Measurements from ENCODE around the gene GTPBP8. TPM values are rescaled to one million over a fixed set of nuclear protein-coding genes. Genes with fewer than 3 reads are reported as not detected.

GTPBP8 gene
- total RNA-seq, 1 experiment from 2014 or later: 29.8 TPM

- no peak overlapping the region for H2BK15ac ChIP-seq (ENCODE audit: low read depth, low read length)
- no peak overlapping the region for H2AK5ac ChIP-seq (ENCODE audit: insufficient read length, low read length)
- no peak overlapping the region for H3K18ac ChIP-seq (ENCODE audit: insufficient read length, low read depth, low read length)
- no peak overlapping the region for H3K9ac ChIP-seq (ENCODE audit: extremely low read depth, insufficient read length, low read length)
- Mint-ChIP-seq H3K9me3 (peaks cover 9 to 16% of the 10 kb centered on the region in 2 experiments; a peak in 4 of 5 replicates), H3K27ac (no peak overlapping the region; a peak in 1 of 7 replicates), H3K4me1 (peaks cover 2 to 6% of the 10 kb centered on the region in 2 experiments; a peak in 2 of 4 replicates), H3K27me3 (ENCODE audit: low read depth) (no peaks in the 10 kb centered on the region; the same call in 1 of the 2 replicates), H3K36me3 (ENCODE audit: insufficient read depth in 1 of 3, low read depth in 3 of 3) (peaks cover 0 to 4% (median 3%) of the 10 kb centered on the region in 3 experiments; a peak in 3 of 7 replicates), H3K4me3 (no peak overlapping the region)
- H3K27ac ChIP-seq (ENCODE audit: insufficient read length, low read depth, low read length): no peak overlapping the region
- H3K56ac ChIP-seq (ENCODE audit: insufficient read length, low read depth, low read length): no peak overlapping the region
- no peaks in the 10 kb centered on the region for H3K79me2 ChIP-seq (ENCODE audit: insufficient read depth, low read length)
- H3T11ph ChIP-seq (ENCODE audit: low read length): no peak overlapping the region
- H3K14ac ChIP-seq (ENCODE audit: insufficient read depth, low read length): no peak overlapping the region
- TF ChIP-seq, protein P1, sequence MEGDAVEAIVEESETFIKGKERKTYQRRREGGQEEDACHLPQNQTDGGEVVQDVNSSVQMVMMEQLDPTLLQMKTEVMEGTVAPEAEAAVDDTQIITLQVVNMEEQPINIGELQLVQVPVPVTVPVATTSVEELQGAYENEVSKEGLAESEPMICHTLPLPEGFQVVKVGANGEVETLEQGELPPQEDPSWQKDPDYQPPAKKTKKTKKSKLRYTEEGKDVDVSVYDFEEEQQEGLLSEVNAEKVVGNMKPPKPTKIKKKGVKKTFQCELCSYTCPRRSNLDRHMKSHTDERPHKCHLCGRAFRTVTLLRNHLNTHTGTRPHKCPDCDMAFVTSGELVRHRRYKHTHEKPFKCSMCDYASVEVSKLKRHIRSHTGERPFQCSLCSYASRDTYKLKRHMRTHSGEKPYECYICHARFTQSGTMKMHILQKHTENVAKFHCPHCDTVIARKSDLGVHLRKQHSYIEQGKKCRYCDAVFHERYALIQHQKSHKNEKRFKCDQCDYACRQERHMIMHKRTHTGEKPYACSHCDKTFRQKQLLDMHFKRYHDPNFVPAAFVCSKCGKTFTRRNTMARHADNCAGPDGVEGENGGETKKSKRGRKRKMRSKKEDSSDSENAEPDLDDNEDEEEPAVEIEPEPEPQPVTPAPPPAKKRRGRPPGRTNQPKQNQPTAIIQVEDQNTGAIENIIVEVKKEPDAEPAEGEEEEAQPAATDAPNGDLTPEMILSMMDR (conservative IDR thresholded peaks at IDR 0.05): no peak
- H3K23ac ChIP-seq (ENCODE audit: insufficient read length, low read depth, low read length): no peak overlapping the region
- no peak overlapping the region for H4K5ac ChIP-seq (ENCODE audit: insufficient read length, low read depth, low read length)
- no peak overlapping the region for H2BK5ac ChIP-seq (ENCODE audit: insufficient read length, low read length)
- no peak overlapping the region for H4K8ac ChIP-seq (replicated peaks; ENCODE audit: insufficient read length, low read depth, low read length)
- no CpG with 5 or more reads among the region's 9 CpGs for WGBS (ENCODE audit: extremely low coverage, insufficient read length, low lambda C conversion rate)
- no peak overlapping the region for H2BK12ac ChIP-seq (ENCODE audit: insufficient read length, low read depth, low read length)
- H3K4me2 ChIP-seq (ENCODE audit: insufficient read depth, insufficient read length, low read length): no peak overlapping the region
- H3K79me1 ChIP-seq (ENCODE audit: insufficient read depth, low read depth, low read length, poor library complexity, severe bottlenecking): no peaks in the 10 kb centered on the region
- no peak overlapping the region for H4K91ac ChIP-seq (ENCODE audit: insufficient read length, low read depth, low read length)
- no peak overlapping the region for H2BK20ac ChIP-seq (ENCODE audit: low read depth, low read length, poor library complexity, severe bottlenecking)
- no peaks in the 10 kb centered on the region for H3K27me3 ChIP-seq (ENCODE audit: insufficient read depth, low read length)
- H3K9me3 ChIP-seq (ENCODE audit: control insufficient read depth, low read depth, low read length): no peaks in the 10 kb centered on the region
- no peaks in the 10 kb centered on the region for H4K20me1 ChIP-seq (ENCODE audit: control insufficient read depth, insufficient read depth, insufficient read length)
- DNase-seq: no peak
- no peak overlapping the region for H3K4ac ChIP-seq (ENCODE audit: low read depth, low read length)
- no peaks in the 10 kb centered on the region for H3K23me2 ChIP-seq (ENCODE audit: insufficient read length, low read depth, low read length, poor library complexity, severe bottlenecking)
- no peak overlapping the region for H2AFZ ChIP-seq (ENCODE audit: low read length)
- no peaks in the 10 kb centered on the region for H3K4me1 ChIP-seq (ENCODE audit: insufficient read depth, low read length)
- no peak overlapping the region for H2BK120ac ChIP-seq (ENCODE audit: low read depth, low read length, poor library complexity, severe bottlenecking)
These were observed 42.4 kb upstream of the GTPBP8 start for GRCh38 chr3:112948346-112948838.

Data from H9 (cell line).